Measurements from ENCODE around the gene CPNE2. TPM values are rescaled to one million over a fixed set of nuclear protein-coding genes. Genes with fewer than 3 reads are reported as not detected.

CPNE2 gene
- polyA plus RNA-seq, 1 donor (not counting 4 experiments of a cell fraction or from before 2014, with no cell fraction given) = 26.5 TPM

DNA sequence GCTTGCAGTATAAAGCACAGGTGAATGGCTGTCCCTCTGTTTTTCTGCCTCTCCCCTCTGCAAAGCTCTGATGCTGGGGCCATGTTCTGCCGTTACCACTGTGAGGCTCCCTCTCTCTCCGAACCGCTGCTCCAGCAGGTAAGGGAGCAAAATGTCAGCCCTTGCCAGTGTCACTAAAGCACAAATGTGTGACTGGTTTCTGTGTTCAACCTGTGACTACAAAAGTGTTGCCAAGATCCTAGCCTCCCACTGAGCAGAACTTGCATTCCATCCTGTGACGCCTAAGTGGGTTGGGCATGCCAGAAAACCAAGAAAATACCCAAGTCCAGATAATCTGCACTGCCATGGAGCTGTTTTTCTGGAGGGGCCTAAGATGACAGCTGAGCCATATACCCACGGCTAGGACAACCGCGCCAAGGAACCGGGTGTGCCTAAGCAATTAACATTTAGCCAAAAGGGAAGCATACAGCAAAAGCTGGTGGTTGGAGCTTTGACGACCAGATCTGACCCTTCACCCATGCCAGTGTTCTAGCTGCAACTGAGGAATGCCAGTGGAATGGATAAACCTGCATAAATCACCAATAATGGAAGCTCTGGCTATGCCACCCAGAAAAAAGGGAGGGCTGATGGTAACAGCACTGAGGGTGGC, 58.4 kb downstream of the CPNE2 start:
- no peak for FAIRE-seq
- H3K79me2 ChIP-seq (ENCODE audit: control insufficient read depth, insufficient read depth, low read length) = no peaks in the 10 kb centered on the region

DNA sequence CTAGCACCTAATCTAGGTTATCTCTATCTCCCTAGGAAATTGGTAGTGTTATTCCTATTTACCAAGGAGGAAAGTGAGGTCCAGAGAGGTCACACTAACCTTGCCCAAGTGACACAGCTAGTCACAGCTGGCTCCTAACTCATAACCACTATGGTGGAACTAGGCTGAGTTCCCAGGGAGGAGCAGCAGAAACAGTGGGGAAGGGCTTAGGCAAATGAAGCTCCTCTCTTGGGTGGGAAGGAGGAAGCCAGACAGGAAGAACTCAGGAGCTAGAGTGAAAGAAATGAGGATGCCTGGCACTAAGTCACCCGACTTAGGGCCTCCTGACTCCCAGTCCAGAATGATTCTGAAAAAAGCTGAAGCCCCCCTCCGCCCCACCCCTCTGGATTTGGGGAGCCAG, 59.0 kb downstream of the CPNE2 start:
- TF ChIP-seq, protein P1, sequence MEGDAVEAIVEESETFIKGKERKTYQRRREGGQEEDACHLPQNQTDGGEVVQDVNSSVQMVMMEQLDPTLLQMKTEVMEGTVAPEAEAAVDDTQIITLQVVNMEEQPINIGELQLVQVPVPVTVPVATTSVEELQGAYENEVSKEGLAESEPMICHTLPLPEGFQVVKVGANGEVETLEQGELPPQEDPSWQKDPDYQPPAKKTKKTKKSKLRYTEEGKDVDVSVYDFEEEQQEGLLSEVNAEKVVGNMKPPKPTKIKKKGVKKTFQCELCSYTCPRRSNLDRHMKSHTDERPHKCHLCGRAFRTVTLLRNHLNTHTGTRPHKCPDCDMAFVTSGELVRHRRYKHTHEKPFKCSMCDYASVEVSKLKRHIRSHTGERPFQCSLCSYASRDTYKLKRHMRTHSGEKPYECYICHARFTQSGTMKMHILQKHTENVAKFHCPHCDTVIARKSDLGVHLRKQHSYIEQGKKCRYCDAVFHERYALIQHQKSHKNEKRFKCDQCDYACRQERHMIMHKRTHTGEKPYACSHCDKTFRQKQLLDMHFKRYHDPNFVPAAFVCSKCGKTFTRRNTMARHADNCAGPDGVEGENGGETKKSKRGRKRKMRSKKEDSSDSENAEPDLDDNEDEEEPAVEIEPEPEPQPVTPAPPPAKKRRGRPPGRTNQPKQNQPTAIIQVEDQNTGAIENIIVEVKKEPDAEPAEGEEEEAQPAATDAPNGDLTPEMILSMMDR (optimal IDR thresholded peaks at IDR 0.05 in 1 of 3, IDR thresholded peaks at IDR 0.05 in 1 of 3, conservative IDR thresholded peaks at IDR 0.05 in 1 of 3; ENCODE audit: extremely low read depth in 1 of 3, insufficient read depth in 2 of 3, low read length in 3 of 3) = no peak
- no peak for TF ChIP-seq EZH2 (IDR thresholded peaks at IDR 0.05; ENCODE audit: low read length)
- H3K4me3 ChIP-seq (ENCODE audit: control insufficient read depth in 2 of 3, extremely low read depth in 1 of 3, insufficient read depth in 2 of 3, low read depth in 1 of 3, low read length in 3 of 3) = no peak overlapping the region
- no peak overlapping the region for H3K4me2 ChIP-seq (ENCODE audit: control insufficient read depth, extremely low read depth, insufficient read depth, low read depth, low read length)
- H3K27ac ChIP-seq (ENCODE audit: control insufficient read depth, insufficient read depth, low read length) = no peak overlapping the region
- no peaks in the 10 kb centered on the region for H3K79me2 ChIP-seq (ENCODE audit: control insufficient read depth, insufficient read depth, low read length)
- H3K4me1 ChIP-seq (ENCODE audit: control insufficient read depth, extremely low read depth, insufficient read depth, low read length) = peaks cover 16% of the 10 kb centered on the region
- H3K9me1 ChIP-seq (ENCODE audit: control insufficient read depth, extremely low read depth, insufficient read depth, low read length) = peaks cover 5% of the 10 kb centered on the region
- peaks cover 15 to 18% of the 10 kb centered on the region in 2 experiments for H3K36me3 ChIP-seq (ENCODE audit: control insufficient read depth in 2 of 2, extremely low read depth in 1 of 2, insufficient read depth in 2 of 2, low read length in 2 of 2)
- H3K27me3 ChIP-seq (ENCODE audit: control insufficient read depth, extremely low read depth, insufficient read depth, low read length) = no peaks in the 10 kb centered on the region
- H2AFZ ChIP-seq (ENCODE audit: control insufficient read depth, low read length) = no peak overlapping the region
- H4K20me1 ChIP-seq (ENCODE audit: control insufficient read depth, extremely low read depth, insufficient read depth, low read length) = no peaks in the 10 kb centered on the region
- no peak overlapping the region for H3K9ac ChIP-seq (ENCODE audit: control insufficient read depth, extremely low read depth, insufficient read depth, low read length)
- DNase-seq (ENCODE audit: low read depth, low spot score) = no peak
- no peaks in the 10 kb centered on the region for H3K9me3 ChIP-seq (ENCODE audit: control insufficient read depth, low read depth, low read length)
- no peak for FAIRE-seq
- dilution Hi-C loops (cut with MboI; ENCODE audit: extremely low pct_ligation_motif_present, low sequenced_read_pairs) = no loop called here

More for the DNA sequence above, 58.4 kb downstream of the CPNE2 start:
- Histone ChIP-seq H3K4me2 (ENCODE audit: control insufficient read depth, extremely low read depth, insufficient read depth, low read depth, low read length) (no peak overlapping the region), H3K9me3 (ENCODE audit: control insufficient read depth, low read depth, low read length) (no peaks in the 10 kb centered on the region), H2AFZ (ENCODE audit: control insufficient read depth, low read length) (no peak overlapping the region), H3K36me3 (ENCODE audit: control insufficient read depth in 2 of 2, extremely low read depth in 1 of 2, insufficient read depth in 2 of 2, low read length in 2 of 2) (peaks cover 15 to 18% of the 10 kb centered on the region in 2 experiments), H3K9me1 (ENCODE audit: control insufficient read depth, extremely low read depth, insufficient read depth, low read length) (peaks cover 5% of the 10 kb centered on the region), H3K27ac (ENCODE audit: control insufficient read depth, insufficient read depth, low read length) (no peak overlapping the region), H4K20me1 (ENCODE audit: control insufficient read depth, extremely low read depth, insufficient read depth, low read length) (no peaks in the 10 kb centered on the region), H3K27me3 (ENCODE audit: control insufficient read depth, extremely low read depth, insufficient read depth, low read length) (no peaks in the 10 kb centered on the region), H3K9ac (ENCODE audit: control insufficient read depth, extremely low read depth, insufficient read depth, low read length) (no peak overlapping the region), H3K4me3 (ENCODE audit: control insufficient read depth in 2 of 3, extremely low read depth in 1 of 3, insufficient read depth in 2 of 3, low read depth in 1 of 3, low read length in 3 of 3) (no peak overlapping the region), H3K4me1 (ENCODE audit: control insufficient read depth, extremely low read depth, insufficient read depth, low read length) (peaks cover 16% of the 10 kb centered on the region)
- DNase-seq (ENCODE audit: low read depth, low spot score) = no peak
- dilution Hi-C loops (cut with MboI; ENCODE audit: extremely low pct_ligation_motif_present, low sequenced_read_pairs) = no loop called here
- TF ChIP-seq, protein P1 (optimal IDR thresholded peaks at IDR 0.05 in 1 of 3, IDR thresholded peaks at IDR 0.05 in 1 of 3, conservative IDR thresholded peaks at IDR 0.05 in 1 of 3; ENCODE audit: extremely low read depth in 1 of 3, insufficient read depth in 2 of 3, low read length in 3 of 3) = no peak
- no peak for TF ChIP-seq EZH2 (IDR thresholded peaks at IDR 0.05; ENCODE audit: low read length)

Measured in keratinocyte (primary cell).